M059J (cell line): Measurements from ENCODE around the gene CNDP1. TPM values are rescaled to one million over a fixed set of nuclear protein-coding genes. Genes with fewer than 3 reads are reported as not detected.
"Not testable (repeated sequence)": the region's sequence is repeated elsewhere in the genome, so short reads cannot be mapped to it uniquely, and the experiment has no call there.

ENCODE experiments used
- DNase-seq: peaks from one replicate; pipeline ENCODE4 v3.0.0-alpha.2; 2012; ENCODE audit warnings: low read depth
- total RNA-seq: library from RNA; depleted of rRNA; stranded (reverse); fragments of >200 nt; shearing (Covaris generic); gene quantifications from 2 replicates; pipeline ENCODE4 v1.2.3, GENCODE V29; 2014

Gene CNDP1
- total RNA-seq, 1 experiment from 2014 or later = not detected

DNA sequence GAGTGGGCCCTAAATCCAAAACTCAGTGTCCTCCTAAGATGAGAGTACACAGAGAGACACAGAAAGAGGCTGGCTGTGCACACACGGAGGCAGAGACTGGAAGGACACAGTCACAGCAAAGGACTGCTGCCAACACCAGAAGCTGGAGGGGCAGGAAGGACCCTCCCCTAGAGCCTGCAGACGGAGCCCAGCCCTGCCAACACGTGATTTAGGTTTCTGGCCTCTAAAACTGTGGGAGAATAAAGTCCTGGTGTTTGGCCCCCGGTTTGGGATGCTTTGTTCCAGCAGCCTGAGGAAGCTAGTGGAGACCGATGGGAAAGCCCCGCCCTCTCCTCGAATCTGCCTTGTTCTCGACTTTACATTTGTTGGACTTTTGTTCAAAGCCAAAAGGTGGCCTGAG is 10.6 kb downstream of the CNDP1 start:
- DNase-seq = no peak

DNA sequence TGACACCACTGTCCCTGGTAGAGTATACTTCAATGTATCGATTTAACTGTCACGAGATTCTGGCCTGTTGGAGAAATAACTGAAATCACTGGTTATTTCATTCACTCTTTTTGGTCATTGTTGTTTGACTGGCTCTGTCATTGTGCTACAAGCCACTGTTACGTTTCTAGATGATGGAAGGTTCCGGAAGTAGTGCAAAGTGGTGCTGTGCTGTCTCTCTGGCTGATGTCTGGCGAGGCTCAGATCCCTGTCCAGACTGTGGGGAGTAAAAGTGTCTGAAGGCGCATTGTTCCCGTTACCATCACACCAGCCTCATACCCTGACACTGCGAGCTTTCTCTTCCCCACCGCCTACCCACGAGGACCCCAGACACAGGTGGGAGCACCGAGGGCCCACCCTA is 11.7 kb downstream of the CNDP1 start:
- DNase-seq = no peak

DNA sequence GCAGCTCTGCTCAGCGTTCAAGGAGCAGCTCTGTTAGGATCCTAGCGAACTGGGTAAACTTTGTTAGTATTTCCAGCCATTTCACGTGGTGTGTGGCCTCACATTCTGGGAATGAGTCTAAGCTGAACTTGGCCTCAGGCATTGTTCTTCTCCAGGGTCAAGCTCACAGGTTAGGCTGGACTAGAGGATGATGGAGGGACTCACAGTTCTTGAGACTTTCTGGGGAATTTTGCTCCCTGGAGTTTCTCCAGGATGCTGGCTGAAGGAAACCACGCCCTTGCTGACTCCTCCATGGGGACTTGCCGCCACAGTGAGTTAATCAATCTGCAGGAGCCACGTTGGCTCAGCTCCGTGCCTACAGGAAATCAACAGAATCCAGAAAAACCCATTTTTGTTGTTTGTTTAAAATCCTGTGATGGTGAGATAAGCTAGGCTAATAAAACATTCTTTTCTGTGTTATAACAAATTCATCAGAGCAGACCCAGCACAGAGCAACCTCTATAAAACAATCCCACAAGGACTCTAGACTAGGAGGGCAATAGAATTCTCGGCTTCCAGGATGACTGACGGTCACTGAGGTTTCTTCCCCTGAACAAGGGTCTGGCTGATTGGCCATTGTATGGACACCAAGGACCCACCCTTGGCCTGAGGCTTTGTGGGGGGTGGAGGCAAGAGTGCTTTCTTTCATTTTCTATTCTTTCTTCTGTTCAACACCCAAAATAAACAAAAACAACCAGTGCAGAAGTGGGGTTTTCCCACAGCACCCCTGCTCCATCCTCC is 12.6 kb downstream of the CNDP1 start:
- peak; percentile 86 for DNase-seq

DNA sequence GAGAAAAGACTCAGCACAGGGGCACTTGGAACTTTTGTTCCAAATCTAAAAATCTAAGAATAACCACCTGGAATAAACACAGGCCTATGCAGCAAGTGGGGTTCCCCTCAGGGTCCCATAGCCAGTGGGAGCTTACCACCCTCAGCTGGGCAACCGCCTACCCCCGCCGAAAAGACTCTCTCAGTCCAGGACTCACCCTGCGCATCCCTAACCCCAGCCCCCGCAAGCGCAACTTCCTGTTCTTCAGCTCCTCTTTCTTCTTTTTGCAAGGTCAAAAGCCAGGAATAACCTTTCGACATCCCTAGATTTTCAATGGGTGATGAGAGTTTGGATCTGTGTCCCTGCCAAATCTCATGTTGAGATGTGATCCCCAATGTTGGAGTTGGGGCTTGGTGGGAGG is 13.6 kb downstream of the CNDP1 start:
- DNase-seq = no peak

GRCh38 chr18:74549591-74550104 is 15.3 kb downstream of the CNDP1 start:
- DNase-seq = no peak

GRCh38 chr18:74550886-74551285 is 16.6 kb downstream of the CNDP1 start:
- no peak for DNase-seq

DNA sequence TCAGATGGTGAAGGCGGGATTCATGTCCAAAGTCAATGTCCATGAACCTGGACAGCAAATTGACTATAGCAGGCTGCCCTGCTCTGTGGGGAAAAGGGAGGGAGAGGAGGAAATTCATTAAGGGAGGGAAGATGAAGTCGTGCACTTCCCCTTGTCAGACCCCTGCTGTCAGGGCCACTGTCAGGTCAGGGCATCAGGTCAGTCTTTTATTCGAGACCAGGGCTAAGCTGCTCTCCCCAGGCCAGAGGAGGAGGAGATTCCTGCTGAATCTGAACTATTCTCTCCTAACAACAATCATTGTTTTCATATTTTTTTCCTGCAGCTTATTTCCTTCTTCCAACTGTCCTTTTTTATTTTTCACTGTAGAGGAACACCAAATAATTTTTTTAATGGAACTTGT is 17.2 kb downstream of the CNDP1 start:
- no peak for DNase-seq

- DNase-seq = peak; percentile 73
Observed at GRCh38 chr18:74551936-74552555, 17.7 kb downstream of the CNDP1 start.

DNA sequence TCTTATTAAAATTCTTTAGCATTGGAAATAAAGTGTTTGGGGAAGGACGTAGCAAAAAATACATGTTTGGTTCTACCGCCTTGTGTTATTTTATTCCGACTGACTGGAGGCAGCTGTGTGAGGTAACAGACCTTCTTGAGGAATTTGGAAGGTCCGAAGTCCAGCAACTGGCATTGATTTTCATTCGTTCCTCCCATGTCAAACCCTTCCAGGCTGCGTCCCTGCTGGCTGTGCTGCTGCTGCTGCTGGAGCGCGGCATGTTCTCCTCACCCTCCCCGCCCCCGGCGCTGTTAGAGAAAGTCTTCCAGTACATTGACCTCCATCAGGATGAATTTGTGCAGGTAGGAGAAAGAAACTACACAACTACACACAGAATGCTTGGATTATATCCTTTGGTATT is 21.8 kb downstream of the CNDP1 start:
- no peak for DNase-seq

DNA sequence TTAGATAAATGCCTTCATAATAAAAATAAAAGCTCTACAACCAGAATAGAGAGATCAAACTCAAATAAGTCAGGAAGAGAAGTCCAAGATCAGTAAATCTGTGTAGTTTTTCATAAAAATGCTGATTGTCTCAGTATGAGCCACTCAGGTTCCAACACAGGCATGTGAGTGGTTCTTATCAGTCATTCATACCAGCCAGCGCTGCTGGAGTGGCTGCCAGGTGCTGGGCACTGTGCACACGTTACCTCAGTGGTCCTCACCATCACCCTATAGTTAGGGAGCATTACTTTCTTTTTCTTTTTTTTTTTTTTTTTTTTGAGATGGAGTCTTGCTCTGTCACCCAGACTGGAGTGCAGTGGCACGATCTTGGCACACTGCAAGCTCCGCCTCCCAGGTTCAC is 23.8 kb downstream of the CNDP1 start:
- DNase-seq = no peak

DNA sequence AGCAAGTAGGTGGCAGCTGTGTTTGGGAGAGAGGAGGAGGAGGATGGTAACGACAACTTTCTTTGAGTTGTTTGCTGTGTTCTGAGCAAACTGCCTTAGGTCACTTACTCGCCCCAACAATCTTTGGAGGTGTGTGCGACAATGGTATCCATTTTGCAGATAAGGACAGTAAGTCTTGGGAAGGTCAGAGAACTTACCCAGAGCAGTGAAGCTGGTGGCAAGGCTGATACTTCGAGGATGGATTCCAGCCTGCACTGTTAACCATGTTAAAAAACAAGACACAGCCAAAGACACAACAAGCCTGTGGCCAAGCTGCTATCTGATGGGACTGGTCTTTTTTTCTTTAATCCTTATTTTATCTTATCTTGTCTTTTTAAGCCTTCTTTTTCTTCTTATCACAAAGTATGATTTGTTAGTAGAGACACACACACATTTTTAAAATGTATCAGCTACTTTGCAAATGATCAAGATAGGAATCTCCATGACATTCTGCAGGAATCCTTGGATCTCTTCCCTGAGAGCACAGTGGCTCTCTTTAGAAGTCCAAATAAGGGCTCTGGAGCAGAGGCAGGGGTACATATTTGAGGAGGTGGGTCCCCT is 27.9 kb downstream of the CNDP1 start:
- DNase-seq = no peak

- no peak for DNase-seq
Observed at GRCh38 chr18:74562775-74563174, 28.5 kb downstream of the CNDP1 start.

- DNase-seq = no peak
Observed at GRCh38 chr18:74563999-74564398, 29.7 kb downstream of the CNDP1 start.

GRCh38 chr18:74565164-74565563 is 30.9 kb downstream of the CNDP1 start:
- not testable (repeated sequence) for DNase-seq

- not testable (repeated sequence) for DNase-seq
Observed at GRCh38 chr18:74565993-74566392, 31.7 kb downstream of the CNDP1 start.

GRCh38 chr18:74567822-74568221 is 33.5 kb downstream of the CNDP1 start:
- no peak for DNase-seq

DNA sequence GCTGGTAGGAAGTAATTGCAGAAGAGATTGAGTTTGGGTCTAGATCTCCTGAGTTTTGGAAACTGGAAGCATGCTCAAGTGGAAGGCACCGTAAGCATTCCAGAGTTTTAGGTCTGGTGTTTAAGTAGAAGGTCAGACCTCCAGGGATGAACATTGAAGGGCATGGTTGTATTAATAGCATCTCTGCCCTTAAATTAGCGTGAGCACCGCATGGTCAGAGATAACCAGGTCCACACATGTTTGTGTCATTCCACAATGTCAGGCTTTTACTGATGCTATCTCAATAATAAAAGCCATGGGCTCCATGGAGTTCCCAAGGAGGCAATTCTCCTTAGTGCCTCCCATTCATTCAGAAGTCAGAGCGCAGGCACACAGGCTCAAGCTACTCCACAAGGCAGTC is 35.1 kb downstream of the CNDP1 start:
- no peak for DNase-seq

- no peak for DNase-seq
Observed at GRCh38 chr18:74570266-74570665, 36.0 kb downstream of the CNDP1 start.

- DNase-seq = no peak
Observed at GRCh38 chr18:74571895-74572680, 37.8 kb downstream of the CNDP1 start.

DNA sequence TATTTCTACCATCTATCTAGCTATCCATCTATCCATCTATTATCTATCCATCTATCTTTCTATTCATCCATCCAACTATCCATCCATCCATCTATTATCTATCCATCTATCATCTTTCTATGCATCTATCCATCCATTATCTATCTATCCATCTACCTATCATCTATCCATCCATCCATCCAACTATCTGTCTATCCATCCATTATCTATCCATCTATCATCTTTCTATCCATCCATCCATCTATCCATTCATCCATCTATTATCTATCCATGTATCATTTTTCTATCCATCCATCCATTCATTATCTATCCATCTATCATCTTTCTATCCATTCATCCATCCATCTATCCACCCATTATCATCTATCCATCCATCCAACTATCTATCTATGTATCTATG is 38.8 kb downstream of the CNDP1 start:
- DNase-seq = no peak

- no peak for DNase-seq
Observed at GRCh38 chr18:74574916-74575315, 40.6 kb downstream of the CNDP1 start.

- no peak for DNase-seq
Observed at GRCh38 chr18:74577019-74577418, 42.7 kb downstream of the CNDP1 start.
